WTC11 (cell line): ENCODE results near the gene FSTL1. TPM values are rescaled to one million over a fixed set of nuclear protein-coding genes. Genes with fewer than 3 reads are reported as not detected.

Experiments used
- ATAC-seq: fragments of 200-7000 bp; cut with Tn5 transposase; 2 replicates; pipeline ENCODE4 v1.10.0; 2021; ENCODE audit warnings: mild to moderate bottlenecking, moderate library complexity
- CTCF ChIA-PET: fragments of 300-600 bp; sonication (Branson Sonifier 250); formaldehyde crosslinking; loops from one replicate; lab custom pipeline; 2021; ENCODE audit warnings: antibody characterized with exemption; lab: Charles Lee
- POLR2A ChIA-PET: fragments of 350-600 bp; sonication (Branson Sonifier 250); formaldehyde crosslinking; loops from one replicate; lab custom pipeline; 2021; ENCODE audit warnings: antibody characterized with exemption; lab: Charles Lee
- DNase-seq: peaks from one replicate; pipeline ENCODE4 v3.0.0; 2021; ENCODE audit warnings: low spot score
- H3K27ac Mint-ChIP-seq: 2 replicates; pipeline ENCODE4 v1.8.0; 2021; ENCODE audit warnings: mixed read lengths
- H3K27me3 Mint-ChIP-seq: 2 replicates; pipeline ENCODE4 v1.8.0; 2021; ENCODE audit warnings: low read depth, mild to moderate bottlenecking, moderate library complexity, mixed read lengths
- H3K36me3 Mint-ChIP-seq: 2 replicates; pipeline ENCODE4 v1.8.0; 2021; ENCODE audit warnings: mixed read lengths
- H3K4me1 Mint-ChIP-seq: 2 replicates; pipeline ENCODE4 v1.8.0; 2022; ENCODE audit warnings: mixed read lengths
- H3K4me3 Mint-ChIP-seq: 2 replicates; pipeline ENCODE4 v1.8.0; 2021; ENCODE audit warnings: mild to moderate bottlenecking, moderate library complexity, mixed read lengths
- H3K9me3 Mint-ChIP-seq: 2 replicates; pipeline ENCODE4 v1.8.0; 2021; ENCODE audit warnings: mixed read lengths
- ETV6 ChIP-seq: sonication (generic); formaldehyde crosslinking; IDR thresholded peaks from 2 replicates; pipeline ENCODE4 v1.8.1; 2022; ENCODE audit warnings: mild to moderate bottlenecking, missing genetic modification reagents
- FOXK1 ChIP-seq: sonication (generic); formaldehyde crosslinking; IDR thresholded peaks from 2 replicates; pipeline ENCODE4 v1.8.0; 2022; ENCODE audit warnings: mild to moderate bottlenecking, moderate library complexity, missing genetic modification reagents
- GRHL2 ChIP-seq: fragments of 250-450 bp; sonication (Bioruptor Pico); IDR thresholded peaks from 2 replicates; pipeline ENCODE4 v1.8.0; 2022; ENCODE audit warnings: mild to moderate bottlenecking, moderate library complexity; ENCODE audit not compliant: insufficient replicate concordance, severe bottlenecking
- JAZF1 ChIP-seq: fragments of 250-450 bp; sonication (Bioruptor Pico); IDR thresholded peaks from 2 replicates; pipeline ENCODE4 v1.9.0; 2021; ENCODE audit warnings: moderate library complexity, mild to moderate bottlenecking, inconsistent platforms
- NFATC4 ChIP-seq: fragments of 250-450 bp; sonication (Bioruptor Pico); IDR thresholded peaks from 2 replicates; pipeline ENCODE4 v1.9.0; 2021; ENCODE audit warnings: mild to moderate bottlenecking
- RELA ChIP-seq: sonication (generic); formaldehyde crosslinking; IDR thresholded peaks from 2 replicates; pipeline ENCODE4 v1.8.1; 2022; ENCODE audit warnings: missing genetic modification reagents, mild to moderate bottlenecking, borderline replicate concordance
- SMAD3 ChIP-seq: sonication (generic); formaldehyde crosslinking; IDR thresholded peaks from 2 replicates; pipeline ENCODE4 v1.8.0; 2022; ENCODE audit warnings: missing genetic modification reagents, mild to moderate bottlenecking, borderline replicate concordance
- SMAD4 ChIP-seq: sonication (generic); formaldehyde crosslinking; IDR thresholded peaks from 2 replicates; pipeline ENCODE4 v1.8.0; 2022; ENCODE audit warnings: mild to moderate bottlenecking, missing genetic modification reagents
- SP1 ChIP-seq: sonication (generic); formaldehyde crosslinking; conservative IDR thresholded peaks from 2 replicates; pipeline ENCODE4 v1.8.1; 2022; ENCODE audit warnings: missing genetic modification reagents
- ZNF232 ChIP-seq: sonication (generic); formaldehyde crosslinking; IDR thresholded peaks from 2 replicates; pipeline ENCODE4 v1.8.0; 2022; ENCODE audit warnings: mild to moderate bottlenecking, missing genetic modification reagents
- ZNF317 ChIP-seq: sonication (generic); formaldehyde crosslinking; IDR thresholded peaks from 2 replicates; pipeline ENCODE4 v1.8.1; 2023; ENCODE audit warnings: low read depth, mild to moderate bottlenecking, moderate library complexity, missing genetic modification reagents, borderline replicate concordance
- ZNF396 ChIP-seq: fragments of 250-450 bp; sonication (Bioruptor Pico); IDR thresholded peaks from 2 replicates; pipeline ENCODE4 v1.8.0; 2021; ENCODE audit warnings: mild to moderate bottlenecking, moderate library complexity, borderline replicate concordance
- ZNF416 ChIP-seq: fragments of 250-450 bp; sonication (Bioruptor Pico); IDR thresholded peaks from 2 replicates; pipeline ENCODE4 v1.9.0; 2021; ENCODE audit warnings: mild to moderate bottlenecking, inconsistent platforms
- total RNA-seq: library from RNA; stranded (reverse); gene quantifications from 3 replicates; pipeline ENCODE4 v1.2.3, GENCODE V29; 2021
- TF ChIP-seq, protein P1 (sequence below): sonication (generic); formaldehyde crosslinking; IDR thresholded peaks from 2 replicates; pipeline ENCODE4 v1.8.0; 2022; ENCODE audit warnings: mild to moderate bottlenecking, missing genetic modification reagents
- TF ChIP-seq, protein P2 (sequence below): sonication (generic); formaldehyde crosslinking; IDR thresholded peaks from 2 replicates; pipeline ENCODE4 v1.8.0; 2022; ENCODE audit warnings: missing genetic modification reagents
- TF ChIP-seq, protein P3 (sequence below): sonication (generic); formaldehyde crosslinking; IDR thresholded peaks from 2 replicates; pipeline ENCODE4 v1.8.1; 2023; ENCODE audit warnings: mild to moderate bottlenecking, missing genetic modification reagents
- TF ChIP-seq, protein P4 (sequence below): sonication (generic); formaldehyde crosslinking; IDR thresholded peaks from 2 replicates; pipeline ENCODE4 v1.8.1; 2023; ENCODE audit warnings: mild to moderate bottlenecking, missing genetic modification reagents, borderline replicate concordance
- TF ChIP-seq, protein P5 (sequence below): sonication (generic); formaldehyde crosslinking; IDR thresholded peaks from 2 replicates; pipeline ENCODE4 v1.8.1; 2023; ENCODE audit warnings: mild to moderate bottlenecking, moderate library complexity, missing genetic modification reagents
- TF ChIP-seq, protein P6 (sequence below): sonication (generic); formaldehyde crosslinking; IDR thresholded peaks from 2 replicates; pipeline ENCODE4 v1.8.1; 2022; ENCODE audit warnings: mild to moderate bottlenecking, moderate library complexity, missing genetic modification reagents

FSTL1 gene
- total RNA-seq, 1 experiment from 2014 or later, result 271 TPM

DNA sequence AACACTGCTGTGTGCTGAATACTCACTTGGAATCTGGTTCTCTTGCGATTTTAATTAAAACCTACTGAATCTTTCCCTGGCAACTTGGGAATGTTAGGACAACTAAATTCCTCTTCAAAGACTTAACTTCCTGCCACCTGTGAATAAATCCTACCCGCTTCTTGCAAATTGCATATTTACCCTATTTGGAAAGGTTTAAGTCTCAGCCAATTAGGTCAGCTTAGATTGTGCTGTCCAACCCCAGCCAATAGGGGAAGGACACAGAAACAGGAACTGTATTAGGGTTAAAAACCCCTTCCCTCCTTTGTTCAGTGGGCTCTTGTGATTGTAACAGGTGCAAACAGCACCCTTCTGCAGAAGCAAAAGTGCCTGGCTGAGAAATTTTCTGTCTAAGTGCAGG, 38.6 kb upstream of the FSTL1 start (continued):
- TF ChIP-seq, protein P1, sequence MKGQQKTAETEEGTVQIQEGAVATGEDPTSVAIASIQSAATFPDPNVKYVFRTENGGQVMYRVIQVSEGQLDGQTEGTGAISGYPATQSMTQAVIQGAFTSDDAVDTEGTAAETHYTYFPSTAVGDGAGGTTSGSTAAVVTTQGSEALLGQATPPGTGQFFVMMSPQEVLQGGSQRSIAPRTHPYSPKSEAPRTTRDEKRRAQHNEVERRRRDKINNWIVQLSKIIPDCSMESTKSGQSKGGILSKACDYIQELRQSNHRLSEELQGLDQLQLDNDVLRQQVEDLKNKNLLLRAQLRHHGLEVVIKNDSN (CRISPR knock-in tag), result no peak
- TF ChIP-seq SMAD4 (CRISPR knock-in tag), result no peak
- TF ChIP-seq FOXK1 (CRISPR knock-in tag), result no peak
- TF ChIP-seq, protein P2, sequence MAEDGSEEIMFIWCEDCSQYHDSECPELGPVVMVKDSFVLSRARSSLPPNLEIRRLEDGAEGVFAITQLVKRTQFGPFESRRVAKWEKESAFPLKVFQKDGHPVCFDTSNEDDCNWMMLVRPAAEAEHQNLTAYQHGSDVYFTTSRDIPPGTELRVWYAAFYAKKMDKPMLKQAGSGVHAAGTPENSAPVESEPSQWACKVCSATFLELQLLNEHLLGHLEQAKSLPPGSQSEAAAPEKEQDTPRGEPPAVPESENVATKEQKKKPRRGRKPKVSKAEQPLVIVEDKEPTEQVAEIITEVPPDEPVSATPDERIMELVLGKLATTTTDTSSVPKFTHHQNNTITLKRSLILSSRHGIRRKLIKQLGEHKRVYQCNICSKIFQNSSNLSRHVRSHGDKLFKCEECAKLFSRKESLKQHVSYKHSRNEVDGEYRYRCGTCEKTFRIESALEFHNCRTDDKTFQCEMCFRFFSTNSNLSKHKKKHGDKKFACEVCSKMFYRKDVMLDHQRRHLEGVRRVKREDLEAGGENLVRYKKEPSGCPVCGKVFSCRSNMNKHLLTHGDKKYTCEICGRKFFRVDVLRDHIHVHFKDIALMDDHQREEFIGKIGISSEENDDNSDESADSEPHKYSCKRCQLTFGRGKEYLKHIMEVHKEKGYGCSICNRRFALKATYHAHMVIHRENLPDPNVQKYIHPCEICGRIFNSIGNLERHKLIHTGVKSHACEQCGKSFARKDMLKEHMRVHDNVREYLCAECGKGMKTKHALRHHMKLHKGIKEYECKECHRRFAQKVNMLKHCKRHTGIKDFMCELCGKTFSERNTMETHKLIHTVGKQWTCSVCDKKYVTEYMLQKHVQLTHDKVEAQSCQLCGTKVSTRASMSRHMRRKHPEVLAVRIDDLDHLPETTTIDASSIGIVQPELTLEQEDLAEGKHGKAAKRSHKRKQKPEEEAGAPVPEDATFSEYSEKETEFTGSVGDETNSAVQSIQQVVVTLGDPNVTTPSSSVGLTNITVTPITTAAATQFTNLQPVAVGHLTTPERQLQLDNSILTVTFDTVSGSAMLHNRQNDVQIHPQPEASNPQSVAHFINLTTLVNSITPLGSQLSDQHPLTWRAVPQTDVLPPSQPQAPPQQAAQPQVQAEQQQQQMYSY, result no peak
- no peak for TF ChIP-seq JAZF1
- TF ChIP-seq, protein P3, sequence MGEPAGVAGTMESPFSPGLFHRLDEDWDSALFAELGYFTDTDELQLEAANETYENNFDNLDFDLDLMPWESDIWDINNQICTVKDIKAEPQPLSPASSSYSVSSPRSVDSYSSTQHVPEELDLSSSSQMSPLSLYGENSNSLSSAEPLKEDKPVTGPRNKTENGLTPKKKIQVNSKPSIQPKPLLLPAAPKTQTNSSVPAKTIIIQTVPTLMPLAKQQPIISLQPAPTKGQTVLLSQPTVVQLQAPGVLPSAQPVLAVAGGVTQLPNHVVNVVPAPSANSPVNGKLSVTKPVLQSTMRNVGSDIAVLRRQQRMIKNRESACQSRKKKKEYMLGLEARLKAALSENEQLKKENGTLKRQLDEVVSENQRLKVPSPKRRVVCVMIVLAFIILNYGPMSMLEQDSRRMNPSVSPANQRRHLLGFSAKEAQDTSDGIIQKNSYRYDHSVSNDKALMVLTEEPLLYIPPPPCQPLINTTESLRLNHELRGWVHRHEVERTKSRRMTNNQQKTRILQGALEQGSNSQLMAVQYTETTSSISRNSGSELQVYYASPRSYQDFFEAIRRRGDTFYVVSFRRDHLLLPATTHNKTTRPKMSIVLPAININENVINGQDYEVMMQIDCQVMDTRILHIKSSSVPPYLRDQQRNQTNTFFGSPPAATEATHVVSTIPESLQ (CRISPR knock-in tag), result no peak
- TF ChIP-seq, protein P4, sequence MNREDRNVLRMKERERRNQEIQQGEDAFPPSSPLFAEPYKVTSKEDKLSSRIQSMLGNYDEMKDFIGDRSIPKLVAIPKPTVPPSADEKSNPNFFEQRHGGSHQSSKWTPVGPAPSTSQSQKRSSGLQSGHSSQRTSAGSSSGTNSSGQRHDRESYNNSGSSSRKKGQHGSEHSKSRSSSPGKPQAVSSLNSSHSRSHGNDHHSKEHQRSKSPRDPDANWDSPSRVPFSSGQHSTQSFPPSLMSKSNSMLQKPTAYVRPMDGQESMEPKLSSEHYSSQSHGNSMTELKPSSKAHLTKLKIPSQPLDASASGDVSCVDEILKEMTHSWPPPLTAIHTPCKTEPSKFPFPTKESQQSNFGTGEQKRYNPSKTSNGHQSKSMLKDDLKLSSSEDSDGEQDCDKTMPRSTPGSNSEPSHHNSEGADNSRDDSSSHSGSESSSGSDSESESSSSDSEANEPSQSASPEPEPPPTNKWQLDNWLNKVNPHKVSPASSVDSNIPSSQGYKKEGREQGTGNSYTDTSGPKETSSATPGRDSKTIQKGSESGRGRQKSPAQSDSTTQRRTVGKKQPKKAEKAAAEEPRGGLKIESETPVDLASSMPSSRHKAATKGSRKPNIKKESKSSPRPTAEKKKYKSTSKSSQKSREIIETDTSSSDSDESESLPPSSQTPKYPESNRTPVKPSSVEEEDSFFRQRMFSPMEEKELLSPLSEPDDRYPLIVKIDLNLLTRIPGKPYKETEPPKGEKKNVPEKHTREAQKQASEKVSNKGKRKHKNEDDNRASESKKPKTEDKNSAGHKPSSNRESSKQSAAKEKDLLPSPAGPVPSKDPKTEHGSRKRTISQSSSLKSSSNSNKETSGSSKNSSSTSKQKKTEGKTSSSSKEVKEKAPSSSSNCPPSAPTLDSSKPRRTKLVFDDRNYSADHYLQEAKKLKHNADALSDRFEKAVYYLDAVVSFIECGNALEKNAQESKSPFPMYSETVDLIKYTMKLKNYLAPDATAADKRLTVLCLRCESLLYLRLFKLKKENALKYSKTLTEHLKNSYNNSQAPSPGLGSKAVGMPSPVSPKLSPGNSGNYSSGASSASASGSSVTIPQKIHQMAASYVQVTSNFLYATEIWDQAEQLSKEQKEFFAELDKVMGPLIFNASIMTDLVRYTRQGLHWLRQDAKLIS, result no peak
- no peak for TF ChIP-seq ZNF232 (CRISPR knock-in tag)
- no peak for TF ChIP-seq NFATC4 (CRISPR knock-in tag)
- no peak for TF ChIP-seq RELA
- TF ChIP-seq, protein P5, sequence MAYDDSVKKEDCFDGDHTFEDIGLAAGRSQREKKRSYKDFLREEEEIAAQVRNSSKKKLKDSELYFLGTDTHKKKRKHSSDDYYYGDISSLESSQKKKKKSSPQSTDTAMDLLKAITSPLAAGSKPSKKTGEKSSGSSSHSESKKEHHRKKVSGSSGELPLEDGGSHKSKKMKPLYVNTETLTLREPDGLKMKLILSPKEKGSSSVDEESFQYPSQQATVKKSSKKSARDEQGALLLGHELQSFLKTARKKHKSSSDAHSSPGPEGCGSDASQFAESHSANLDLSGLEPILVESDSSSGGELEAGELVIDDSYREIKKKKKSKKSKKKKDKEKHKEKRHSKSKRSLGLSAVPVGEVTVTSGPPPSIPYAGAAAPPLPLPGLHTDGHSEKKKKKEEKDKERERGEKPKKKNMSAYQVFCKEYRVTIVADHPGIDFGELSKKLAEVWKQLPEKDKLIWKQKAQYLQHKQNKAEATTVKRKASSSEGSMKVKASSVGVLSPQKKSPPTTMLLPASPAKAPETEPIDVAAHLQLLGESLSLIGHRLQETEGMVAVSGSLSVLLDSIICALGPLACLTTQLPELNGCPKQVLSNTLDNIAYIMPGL, result no peak
- TF ChIP-seq ETV6, result no peak
- TF ChIP-seq SMAD3 (CRISPR knock-in tag), result no peak

DNA sequence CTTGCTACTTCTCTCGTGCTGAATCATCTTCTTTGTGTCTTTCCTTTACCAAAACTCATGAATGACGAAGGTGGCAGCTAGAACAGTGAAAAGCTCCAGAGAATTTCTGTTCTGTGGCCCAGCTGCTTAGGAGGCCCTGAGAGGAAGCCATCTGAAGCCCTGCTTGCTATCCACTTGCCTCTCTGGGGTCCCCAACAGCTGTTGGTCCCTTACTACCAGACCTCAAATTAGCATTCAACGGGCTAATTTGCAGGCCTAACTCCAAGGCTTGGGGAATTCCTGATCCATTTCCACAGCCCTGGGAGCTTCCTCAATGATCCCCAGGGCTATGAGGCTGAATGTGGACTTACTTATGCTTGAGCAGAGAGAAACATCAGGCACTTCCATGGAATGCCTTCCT, 37.5 kb upstream of the FSTL1 start:
- Mint-ChIP-seq H3K27ac (no peak overlapping the region), H3K4me3 (no peak overlapping the region), H3K27me3 (no peaks in the 10 kb centered on the region; the same call in 1 of the 2 replicates), H3K4me1 (peaks cover 17% of the 10 kb centered on the region), H3K36me3 (peaks cover 3% of the 10 kb centered on the region; the same call in 1 of the 2 replicates), H3K9me3 (peaks cover 12% of the 10 kb centered on the region)
- DNase-seq, result no peak
- ATAC-seq, result no peak
- no peak for TF ChIP-seq SP1 (CRISPR knock-in tag)
- no peak for TF ChIP-seq ZNF317
- TF ChIP-seq ZNF396 (CRISPR knock-in tag), result no peak
- no peak for TF ChIP-seq ZNF416 (CRISPR knock-in tag)
- TF ChIP-seq GRHL2 (CRISPR knock-in tag), result no peak
- TF ChIP-seq, protein P6, sequence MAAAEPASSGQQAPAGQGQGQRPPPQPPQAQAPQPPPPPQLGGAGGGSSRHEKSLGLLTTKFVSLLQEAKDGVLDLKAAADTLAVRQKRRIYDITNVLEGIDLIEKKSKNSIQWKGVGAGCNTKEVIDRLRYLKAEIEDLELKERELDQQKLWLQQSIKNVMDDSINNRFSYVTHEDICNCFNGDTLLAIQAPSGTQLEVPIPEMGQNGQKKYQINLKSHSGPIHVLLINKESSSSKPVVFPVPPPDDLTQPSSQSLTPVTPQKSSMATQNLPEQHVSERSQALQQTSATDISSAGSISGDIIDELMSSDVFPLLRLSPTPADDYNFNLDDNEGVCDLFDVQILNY, result no peak
- ChIA-PET CTCF (interaction anchor here (1.3 kb wide), 1 partner anchor 71 kb away, joined by 3 read pairs; no protein-coding TSS in a partner anchor), POLR2A (no interaction called here)
